HCT116 (cell line): ENCODE results near the gene SPATC1L. TPM values are rescaled to one million over a fixed set of nuclear protein-coding genes. Genes with fewer than 3 reads are reported as not detected.

Experiments used
- ATAC-seq: fragments of 200-7000 bp; cut with Tn5 transposase; 2 replicates; pipeline ENCODE4 v1.9.1; 2020; ENCODE audit warnings: mild to moderate bottlenecking, moderate library complexity
- BruUV-seq: library from RNA; stranded (reverse); fragments of 400-500 nt; replicated peaks from 2 replicates; lab custom pipeline; 2021; lab: Mats Ljungman, UMichigan
- CTCF ChIA-PET: fragments of 300-600 bp; sonication (Branson Sonifier 250); formaldehyde crosslinking; loops from one replicate; lab custom pipeline; 2021; ENCODE audit warnings: antibody characterized with exemption; lab: Charles Lee
- POLR2A ChIA-PET: fragments of 300-600, 350-600 bp; sonication (Branson Sonifier 250); formaldehyde crosslinking; loops from one replicate; lab custom pipeline; 2021; ENCODE audit warnings: antibody characterized with exemption; lab: Charles Lee
- RAD21 ChIA-PET, 2 experiments: fragments of 300-600 bp; sonication (Branson Sonifier 250); formaldehyde crosslinking; loops; one replicate each; lab custom pipeline; 2023; ENCODE audit warnings: low total read pairs in 2 of 2; ENCODE audit not compliant: uncharacterized antibody in 2 of 2, unreplicated experiment in 2 of 2, low non-redundant PET in 1 of 2; lab: Charles Lee
- DNase-seq: peaks from one replicate; pipeline ENCODE4 v3.0.0-alpha.2; 2010; ENCODE audit warnings: low read depth, low spot score
- H2AFZ ChIP-seq: fragments of 200-600 bp; shearing (Covaris generic), sonication (generic); 2 replicates; pipeline ENCODE4 v1.6.1; 2017; ENCODE audit warnings: low read depth, mixed run types, mixed read lengths, antibody characterized with exemption, low read length; ENCODE audit not compliant: poor library complexity, severe bottlenecking
- H3K27ac ChIP-seq: 2 replicates; pipeline ENCODE4 v1.5.1; 2012; ENCODE audit warnings: low read depth, low read length
- H3K27me3 ChIP-seq: fragments of 200-600 bp; sonication (generic); 2 replicates; pipeline ENCODE4 v1.6.1; 2016; ENCODE audit warnings: mixed run types, low read length, mixed read lengths; ENCODE audit not compliant: insufficient read depth
- H3K36me3 ChIP-seq, 2 experiments: fragments of 200-500 bp in 1 of 2; fragments of 200-600 bp in 1 of 2; sonication (Bioruptor generic) in 1 of 2; sonication (generic) in 1 of 2; 2 replicates each; pipeline versions ENCODE4 v1.5.1 to v1.6.1; 2014 to 2016; ENCODE audit warnings: low read length in 2 of 2, inconsistent platforms in 1 of 2, mixed read lengths in 1 of 2, mixed run types in 1 of 2; ENCODE audit not compliant: insufficient read depth in 2 of 2, control insufficient read depth in 1 of 2
- H3K4me1 ChIP-seq, 2 experiments: fragments of 200-600 bp in 1 of 2; sonication (generic) in 1 of 2; 2 replicates each; pipeline versions ENCODE4 v1.5.1 to v1.6.1; 2012 to 2017; ENCODE audit warnings: low read length in 2 of 2, inconsistent platforms in 1 of 2, mild to moderate bottlenecking in 1 of 2, mixed read lengths in 1 of 2, mixed run types in 1 of 2, moderate library complexity in 1 of 2; ENCODE audit not compliant: insufficient read depth in 2 of 2, control insufficient read depth in 1 of 2
- H3K4me2 ChIP-seq: fragments of 200-600 bp; sonication (generic); 2 replicates; pipeline ENCODE4 v1.6.1; 2017; ENCODE audit warnings: mixed run types, low read length, mixed read lengths
- H3K4me3 ChIP-seq, 2 experiments: fragments of 200-600 bp in 1 of 2; sonication (generic) in 1 of 2; replicated peaks in 1 of 2; 2 replicates each; pipeline ENCODE4 v1.5.1; 2011 to 2016; ENCODE audit warnings: low read length in 2 of 2, control low read depth in 1 of 2, low read depth in 1 of 2, mild to moderate bottlenecking in 1 of 2, mixed read lengths in 1 of 2, mixed run types in 1 of 2
- H3K79me2 ChIP-seq: fragments of 200-600 bp; sonication (generic); 2 replicates; pipeline ENCODE4 v1.6.1; 2017; ENCODE audit warnings: mild to moderate bottlenecking, mixed run types, low read length, moderate library complexity, mixed read lengths; ENCODE audit not compliant: insufficient read depth
- H3K9ac ChIP-seq: fragments of 200-600 bp; sonication (generic); 2 replicates; pipeline ENCODE4 v1.6.1; 2016; ENCODE audit warnings: low read length, mixed read lengths
- H3K9me2 ChIP-seq: fragments of 200-600 bp; sonication (generic), shearing (Covaris generic); 2 replicates; pipeline ENCODE4 v1.6.1; 2017; ENCODE audit warnings: mixed run types, mild to moderate bottlenecking, moderate library complexity; ENCODE audit not compliant: insufficient read depth
- H3K9me3 ChIP-seq, 2 experiments: fragments of 200-500 bp in 1 of 2; fragments of 200-600 bp in 1 of 2; sonication (Bioruptor generic) in 1 of 2; sonication (generic) in 1 of 2; 2 replicates each; pipeline ENCODE4 v1.6.1; 2014 to 2017; ENCODE audit warnings: low read length in 2 of 2, mixed read lengths in 2 of 2, inconsistent platforms in 1 of 2, low read depth in 1 of 2, mild to moderate bottlenecking in 1 of 2, mixed run types in 1 of 2, moderate library complexity in 1 of 2; ENCODE audit not compliant: control insufficient read depth in 1 of 2, insufficient read depth in 1 of 2
- H4K20me1 ChIP-seq: fragments of 200-600 bp; sonication (generic), shearing (Covaris generic); 2 replicates; pipeline ENCODE4 v1.6.1; 2017; ENCODE audit warnings: mixed run types, mild to moderate bottlenecking, moderate library complexity; ENCODE audit not compliant: insufficient read depth
- CBX3 ChIP-seq: IDR thresholded peaks from 2 replicates; pipeline ENCODE4 v1.6.1; 2012; ENCODE audit warnings: low read depth
- CEBPB ChIP-seq: IDR thresholded peaks from 2 replicates; pipeline ENCODE4 v1.6.1; 2012; ENCODE audit warnings: low read depth
- EGR1 ChIP-seq: IDR thresholded peaks from 2 replicates; pipeline ENCODE4 v1.6.1; 2012; ENCODE audit warnings: low read depth
- EZH2phosphoT487 ChIP-seq: fragments of 200-600 bp; IDR thresholded peaks from 2 replicates; pipeline ENCODE4 v1.6.1; 2018; ENCODE audit warnings: antibody characterized with exemption, borderline replicate concordance
- JUND ChIP-seq: IDR thresholded peaks from 2 replicates; pipeline ENCODE4 v1.6.1; 2012
- MAX ChIP-seq: IDR thresholded peaks from 2 replicates; pipeline ENCODE4 v1.6.1; 2012
- POLR2A ChIP-seq: IDR thresholded peaks from 2 replicates; pipeline ENCODE4 v1.7.0; 2011; ENCODE audit warnings: borderline replicate concordance; ENCODE audit not compliant: insufficient read depth, insufficient read length; ENCODE audit errors: extremely low read depth
- POLR2AphosphoS5 ChIP-seq: IDR thresholded peaks from 2 replicates; pipeline ENCODE4 v1.6.1; 2011; ENCODE audit warnings: mild to moderate bottlenecking, low read depth, low read length, moderate library complexity
- RAD21 ChIP-seq: IDR thresholded peaks from 2 replicates; pipeline ENCODE4 v1.6.1; 2012; ENCODE audit warnings: low read depth, mild to moderate bottlenecking
- SIN3A ChIP-seq: IDR thresholded peaks from 2 replicates; pipeline ENCODE4 v1.6.1; 2012; ENCODE audit warnings: low read depth
- SP1 ChIP-seq: IDR thresholded peaks from 2 replicates; pipeline ENCODE4 v1.6.1; 2012; ENCODE audit warnings: low read depth
- YY1 ChIP-seq: IDR thresholded peaks from 2 replicates; pipeline ENCODE4 v1.6.1; 2011; ENCODE audit warnings: low read length, low read depth, moderate library complexity, mild to moderate bottlenecking; ENCODE audit not compliant: insufficient replicate concordance; ENCODE audit errors: extremely low read depth
- ZFX ChIP-seq: fragments of 450-650 bp; IDR thresholded peaks from 2 replicates; pipeline ENCODE4 v1.6.1; 2017
- ZNF274 ChIP-seq: fragments of 200-500 bp; sonication (Bioruptor generic); IDR thresholded peaks from 2 replicates; pipeline ENCODE4 v1.6.1; 2014; ENCODE audit warnings: mild to moderate bottlenecking, low read depth, low read length, inconsistent platforms
- intact Hi-C: fragments of 100-400 bp; cut with micrococcal nuclease; formaldehyde crosslinking; loops from 2 replicates; pipeline ENCODE4 v1.10.0; 2022
- total RNA-seq: library from RNA; stranded (reverse); gene quantifications from one replicate; pipeline ENCODE4 v1.2.1, GENCODE V29; 2021; ENCODE audit not compliant: unreplicated experiment
- TF ChIP-seq, protein P1 (sequence below), 3 experiments: fragments of 200-600 bp in 1 of 3; sonication (generic) in 1 of 3; IDR thresholded peaks in 2 of 3; conservative IDR thresholded peaks in 1 of 3; 2 replicates each; pipeline ENCODE4 v1.5.1; 2012 to 2017; ENCODE audit warnings: low read depth in 2 of 3, low read length in 2 of 3, antibody characterized with exemption in 1 of 3, borderline replicate concordance in 1 of 3, control low read depth in 1 of 3, mild to moderate bottlenecking in 1 of 3, mixed read lengths in 1 of 3, mixed run types in 1 of 3, moderate library complexity in 1 of 3; ENCODE audit not compliant: insufficient read depth in 1 of 3
- TF ChIP-seq, protein P2 (sequence below): IDR thresholded peaks from 2 replicates; pipeline ENCODE4 v1.6.1; 2012; ENCODE audit warnings: low read depth

Gene SPATC1L
- total RNA-seq, 1 experiment from 2014 or later = 1.3 TPM

GRCh38 chr21:46212721-46213484 is 28.6 kb upstream of the SPATC1L start (continued):
- no peak for TF ChIP-seq JUND

GRCh38 chr21:46211786-46212720 is 27.8 kb upstream of the SPATC1L start:
- ChIA-PET POLR2A (no interaction called here), RAD21 (no interaction called here), CTCF (no interaction called here)
- no peak overlapping the region for H3K9ac ChIP-seq
- H3K27me3 ChIP-seq = no peaks in the 10 kb centered on the region
- no peaks in the 10 kb centered on the region for H3K9me3 ChIP-seq
- no peaks in the 10 kb centered on the region for H4K20me1 ChIP-seq
- no peaks in the 10 kb centered on the region for H3K36me3 ChIP-seq
- H3K4me1 ChIP-seq = no peaks in the 10 kb centered on the region
- DNase-seq = no peak
- no peak overlapping the region for H3K4me3 ChIP-seq
- no TSS peak for BruUV-seq
- no peaks in the 10 kb centered on the region for H3K79me2 ChIP-seq
- ATAC-seq = no peak
- H3K27ac ChIP-seq = no peak overlapping the region
- H3K4me2 ChIP-seq = no peak overlapping the region
- no peaks in the 10 kb centered on the region for H3K9me2 ChIP-seq
- intact Hi-C loops = loop anchor here (5.0 kb wide), 2 partner anchors 65 to 240 kb away; no protein-coding TSS in a partner anchor
- H2AFZ ChIP-seq = no peak overlapping the region
- no peak for TF ChIP-seq POLR2A
- no peak for TF ChIP-seq JUND
- TF ChIP-seq YY1 = no peak
- TF ChIP-seq, protein P1, sequence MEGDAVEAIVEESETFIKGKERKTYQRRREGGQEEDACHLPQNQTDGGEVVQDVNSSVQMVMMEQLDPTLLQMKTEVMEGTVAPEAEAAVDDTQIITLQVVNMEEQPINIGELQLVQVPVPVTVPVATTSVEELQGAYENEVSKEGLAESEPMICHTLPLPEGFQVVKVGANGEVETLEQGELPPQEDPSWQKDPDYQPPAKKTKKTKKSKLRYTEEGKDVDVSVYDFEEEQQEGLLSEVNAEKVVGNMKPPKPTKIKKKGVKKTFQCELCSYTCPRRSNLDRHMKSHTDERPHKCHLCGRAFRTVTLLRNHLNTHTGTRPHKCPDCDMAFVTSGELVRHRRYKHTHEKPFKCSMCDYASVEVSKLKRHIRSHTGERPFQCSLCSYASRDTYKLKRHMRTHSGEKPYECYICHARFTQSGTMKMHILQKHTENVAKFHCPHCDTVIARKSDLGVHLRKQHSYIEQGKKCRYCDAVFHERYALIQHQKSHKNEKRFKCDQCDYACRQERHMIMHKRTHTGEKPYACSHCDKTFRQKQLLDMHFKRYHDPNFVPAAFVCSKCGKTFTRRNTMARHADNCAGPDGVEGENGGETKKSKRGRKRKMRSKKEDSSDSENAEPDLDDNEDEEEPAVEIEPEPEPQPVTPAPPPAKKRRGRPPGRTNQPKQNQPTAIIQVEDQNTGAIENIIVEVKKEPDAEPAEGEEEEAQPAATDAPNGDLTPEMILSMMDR (IDR thresholded peaks at IDR 0.05 in 2 of 3, conservative IDR thresholded peaks at IDR 0.05 in 1 of 3; ENCODE audit: borderline replicate concordance in 1 of 3, insufficient read depth in 1 of 3, low read depth in 2 of 3, low read length in 2 of 3) = no peak
- no peak for TF ChIP-seq ZFX
- no peak for TF ChIP-seq MAX
- TF ChIP-seq ZNF274 = no peak
- TF ChIP-seq, protein P2, sequence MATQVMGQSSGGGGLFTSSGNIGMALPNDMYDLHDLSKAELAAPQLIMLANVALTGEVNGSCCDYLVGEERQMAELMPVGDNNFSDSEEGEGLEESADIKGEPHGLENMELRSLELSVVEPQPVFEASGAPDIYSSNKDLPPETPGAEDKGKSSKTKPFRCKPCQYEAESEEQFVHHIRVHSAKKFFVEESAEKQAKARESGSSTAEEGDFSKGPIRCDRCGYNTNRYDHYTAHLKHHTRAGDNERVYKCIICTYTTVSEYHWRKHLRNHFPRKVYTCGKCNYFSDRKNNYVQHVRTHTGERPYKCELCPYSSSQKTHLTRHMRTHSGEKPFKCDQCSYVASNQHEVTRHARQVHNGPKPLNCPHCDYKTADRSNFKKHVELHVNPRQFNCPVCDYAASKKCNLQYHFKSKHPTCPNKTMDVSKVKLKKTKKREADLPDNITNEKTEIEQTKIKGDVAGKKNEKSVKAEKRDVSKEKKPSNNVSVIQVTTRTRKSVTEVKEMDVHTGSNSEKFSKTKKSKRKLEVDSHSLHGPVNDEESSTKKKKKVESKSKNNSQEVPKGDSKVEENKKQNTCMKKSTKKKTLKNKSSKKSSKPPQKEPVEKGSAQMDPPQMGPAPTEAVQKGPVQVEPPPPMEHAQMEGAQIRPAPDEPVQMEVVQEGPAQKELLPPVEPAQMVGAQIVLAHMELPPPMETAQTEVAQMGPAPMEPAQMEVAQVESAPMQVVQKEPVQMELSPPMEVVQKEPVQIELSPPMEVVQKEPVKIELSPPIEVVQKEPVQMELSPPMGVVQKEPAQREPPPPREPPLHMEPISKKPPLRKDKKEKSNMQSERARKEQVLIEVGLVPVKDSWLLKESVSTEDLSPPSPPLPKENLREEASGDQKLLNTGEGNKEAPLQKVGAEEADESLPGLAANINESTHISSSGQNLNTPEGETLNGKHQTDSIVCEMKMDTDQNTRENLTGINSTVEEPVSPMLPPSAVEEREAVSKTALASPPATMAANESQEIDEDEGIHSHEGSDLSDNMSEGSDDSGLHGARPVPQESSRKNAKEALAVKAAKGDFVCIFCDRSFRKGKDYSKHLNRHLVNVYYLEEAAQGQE = no peak
- no peak for TF ChIP-seq CBX3
- TF ChIP-seq RAD21 = no peak
- TF ChIP-seq EGR1 = no peak
- TF ChIP-seq EZH2phosphoT487 = no peak
- TF ChIP-seq CEBPB = no peak
- no peak for TF ChIP-seq SP1
- TF ChIP-seq SIN3A = no peak
- no peak for TF ChIP-seq POLR2AphosphoS5
